GM21515 (cell line): ENCODE measurements around the gene ACAT1.
A peak's percentile ranks its signal among the peaks of the same experiment; 100 is the strongest.
"Not testable (repeated sequence)": the region's sequence is repeated elsewhere in the genome, so short reads cannot be mapped to it uniquely, and the experiment has no call there.

Experiments used
- ATAC-seq: cut with Tn5 transposase; IDR thresholded peaks from one replicate; pipeline ENCODE4 v1.9.1; 2021; ENCODE audit not compliant: unreplicated experiment

The ACAT1 gene

GRCh38 chr11:108144615-108145014, 23.2 kb downstream of the ACAT1 start:
- no peak for ATAC-seq

GRCh38 chr11:108147150-108147549, 25.8 kb downstream of the ACAT1 start:
- no peak for ATAC-seq

- no peak for ATAC-seq
These were observed 27.2 kb downstream of the ACAT1 start for GRCh38 chr11:108148556-108148955.

GRCh38 chr11:108154591-108154990, 33.2 kb downstream of the ACAT1 start:
- ATAC-seq = no peak

- ATAC-seq = peak; percentile 92
These were observed 39.7 kb downstream of the ACAT1 start for GRCh38 chr11:108160970-108161566.

- ATAC-seq = not testable (repeated sequence)
These were observed 41.5 kb downstream of the ACAT1 start for GRCh38 chr11:108162878-108163277.

GRCh38 chr11:108167624-108168023, 46.3 kb downstream of the ACAT1 start:
- ATAC-seq = no peak

GRCh38 chr11:108170184-108170583, 48.8 kb downstream of the ACAT1 start:
- ATAC-seq = no peak

- ATAC-seq = no peak
These were observed 56.2 kb downstream of the ACAT1 start for GRCh38 chr11:108177570-108177969.

- no peak for ATAC-seq
These were observed 72.4 kb downstream of the ACAT1 start for GRCh38 chr11:108193725-108194124.

GRCh38 chr11:108196901-108197300, 75.5 kb downstream of the ACAT1 start:
- ATAC-seq = peak; percentile 30
